OCI-LY3 (cell line): ENCODE results near the gene CEP135.

ENCODE experiments used
- H2AFZ ChIP-seq: fragments of 200-600, 300-600 bp; shearing (Covaris generic); 2 replicates; pipeline ENCODE4 v1.6.0; 2014; ENCODE audit warnings: antibody characterized with exemption, low read depth, low read length
- H3K27ac ChIP-seq: fragments of 200-600, 300-600 bp; sonication (generic); 2 replicates; pipeline ENCODE4 v1.5.1; 2014; ENCODE audit warnings: mild to moderate bottlenecking, low read length, moderate library complexity, mixed read lengths
- H3K27me3 ChIP-seq: fragments of 200-600, 300-600 bp; sonication (generic); 2 replicates; pipeline ENCODE4 v1.6.1; 2014; ENCODE audit warnings: low read depth, low read length, mixed read lengths
- H3K36me3 ChIP-seq: fragments of 200-600, 300-600 bp; sonication (generic); replicated peaks from 2 replicates; pipeline ENCODE3; 2014; ENCODE audit warnings: low read depth, low read length, mixed read lengths
- H3K4me1 ChIP-seq: fragments of 300-600, 200-600 bp; sonication (generic); 2 replicates; pipeline ENCODE4 v1.6.1; 2014; ENCODE audit warnings: low read length, mixed read lengths
- H3K4me2 ChIP-seq: fragments of 200-600, 300-600 bp; sonication (generic); 2 replicates; pipeline ENCODE4 v1.6.1; 2014; ENCODE audit warnings: low read length, mixed read lengths
- H3K4me3 ChIP-seq: fragments of 300-600, 200-600 bp; sonication (generic); 2 replicates; pipeline ENCODE4 v1.5.1; 2014; ENCODE audit warnings: antibody characterized with exemption, mild to moderate bottlenecking, low read length, moderate library complexity
- H3K79me2 ChIP-seq: fragments of 300-600, 200-600 bp; shearing (Covaris generic); 2 replicates; pipeline ENCODE4 v1.6.1; 2014; ENCODE audit warnings: mild to moderate bottlenecking, low read length, mixed read lengths
- H3K9ac ChIP-seq: fragments of 300-600, 200-600 bp; shearing (Covaris generic); 2 replicates; pipeline ENCODE4 v1.6.0; 2014; ENCODE audit warnings: mild to moderate bottlenecking, low read length, moderate library complexity
- H3K9me3 ChIP-seq: fragments of 200-600, 300-600 bp; shearing (Covaris generic); 2 replicates; pipeline ENCODE4 v1.6.1; 2014; ENCODE audit warnings: low read length, mixed read lengths; ENCODE audit not compliant: insufficient read depth
- H4K20me1 ChIP-seq: fragments of 200-600, 300-600 bp; sonication (generic); 2 replicates; pipeline ENCODE4 v1.6.1; 2016; ENCODE audit warnings: low read length, mixed read lengths; ENCODE audit not compliant: insufficient read depth
- EZH2phosphoT487 ChIP-seq: fragments of 200-600 bp; shearing (Covaris generic); IDR thresholded peaks from 2 replicates; pipeline ENCODE4 v1.6.1; 2018; ENCODE audit warnings: antibody characterized with exemption, mixed run types, low read depth
- TF ChIP-seq, protein P1 (sequence below): fragments of 200-600, 300-600 bp; sonication (generic); IDR thresholded peaks from 2 replicates; pipeline ENCODE4 v1.5.1; 2014; ENCODE audit warnings: antibody characterized with exemption, low read length, low read depth

The CEP135 gene

DNA sequence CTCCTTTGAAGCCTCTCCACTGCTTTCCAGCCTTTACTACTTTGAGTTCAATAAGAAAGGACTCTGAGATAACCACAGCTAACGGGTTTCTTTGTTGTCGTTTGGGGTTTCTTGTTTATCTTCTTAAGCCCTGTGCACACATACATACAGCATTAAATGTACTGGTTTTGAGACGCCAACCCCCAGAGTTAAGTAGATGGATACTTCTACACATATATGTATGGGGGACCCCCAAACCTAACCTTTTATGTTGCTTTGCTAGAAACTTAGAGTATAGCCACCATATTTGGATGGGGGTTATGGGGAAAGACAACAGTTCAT lies 697 bp downstream of the CEP135 start:
- TF ChIP-seq EZH2phosphoT487, result no peak
- TF ChIP-seq, protein P1, sequence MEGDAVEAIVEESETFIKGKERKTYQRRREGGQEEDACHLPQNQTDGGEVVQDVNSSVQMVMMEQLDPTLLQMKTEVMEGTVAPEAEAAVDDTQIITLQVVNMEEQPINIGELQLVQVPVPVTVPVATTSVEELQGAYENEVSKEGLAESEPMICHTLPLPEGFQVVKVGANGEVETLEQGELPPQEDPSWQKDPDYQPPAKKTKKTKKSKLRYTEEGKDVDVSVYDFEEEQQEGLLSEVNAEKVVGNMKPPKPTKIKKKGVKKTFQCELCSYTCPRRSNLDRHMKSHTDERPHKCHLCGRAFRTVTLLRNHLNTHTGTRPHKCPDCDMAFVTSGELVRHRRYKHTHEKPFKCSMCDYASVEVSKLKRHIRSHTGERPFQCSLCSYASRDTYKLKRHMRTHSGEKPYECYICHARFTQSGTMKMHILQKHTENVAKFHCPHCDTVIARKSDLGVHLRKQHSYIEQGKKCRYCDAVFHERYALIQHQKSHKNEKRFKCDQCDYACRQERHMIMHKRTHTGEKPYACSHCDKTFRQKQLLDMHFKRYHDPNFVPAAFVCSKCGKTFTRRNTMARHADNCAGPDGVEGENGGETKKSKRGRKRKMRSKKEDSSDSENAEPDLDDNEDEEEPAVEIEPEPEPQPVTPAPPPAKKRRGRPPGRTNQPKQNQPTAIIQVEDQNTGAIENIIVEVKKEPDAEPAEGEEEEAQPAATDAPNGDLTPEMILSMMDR, result no peak

DNA sequence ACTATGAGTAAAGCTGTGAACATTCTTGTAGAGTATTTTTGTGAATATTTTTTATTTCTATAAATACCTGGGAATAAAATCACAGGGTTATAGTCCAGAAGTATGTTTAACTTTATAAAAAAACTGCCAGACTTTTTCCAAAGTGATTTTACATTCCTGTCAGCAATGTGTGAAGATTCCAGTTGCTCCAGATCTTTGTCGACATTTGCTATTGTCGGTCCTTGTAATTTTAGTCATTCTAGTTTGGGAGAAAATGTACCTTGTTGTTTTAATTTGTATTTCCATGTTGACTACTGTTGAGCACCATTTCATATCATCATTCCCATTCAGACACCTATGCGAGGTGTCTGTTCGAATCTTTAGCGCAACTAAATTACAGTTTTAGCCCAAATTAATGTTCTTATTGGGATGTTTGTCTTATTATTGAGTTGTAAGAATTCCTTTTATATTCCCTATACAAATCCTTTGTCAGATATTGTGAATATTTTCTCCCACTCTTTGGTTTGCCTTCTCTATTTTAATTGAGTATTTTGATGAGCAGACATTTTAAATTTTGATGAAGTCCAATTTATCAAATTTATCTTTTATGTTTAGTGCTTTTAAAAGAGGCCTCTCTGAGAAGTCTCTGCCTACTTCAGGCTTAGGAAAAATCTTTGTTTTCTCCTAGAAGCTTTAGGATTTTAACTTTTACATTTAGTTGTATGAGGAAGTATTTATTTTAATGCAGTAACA lies 2.6 kb downstream of the CEP135 start:
- TF ChIP-seq, protein P1, result no peak
- TF ChIP-seq EZH2phosphoT487, result no peak
- H3K36me3 ChIP-seq, result peaks cover 19% of the 10 kb centered on the region
- no peak overlapping the region for H2AFZ ChIP-seq
- peaks cover 18% of the 10 kb centered on the region for H3K4me1 ChIP-seq
- H3K27me3 ChIP-seq, result no peaks in the 10 kb centered on the region
- no peak overlapping the region for H3K27ac ChIP-seq
- peaks cover 31% of the 10 kb centered on the region for H3K79me2 ChIP-seq
- H3K9me3 ChIP-seq, result no peaks in the 10 kb centered on the region
- H3K4me2 ChIP-seq, result no peak overlapping the region
- no peak overlapping the region for H3K4me3 ChIP-seq
- H4K20me1 ChIP-seq, result no peaks in the 10 kb centered on the region
- no peak overlapping the region for H3K9ac ChIP-seq

More for the DNA sequence above, 697 bp downstream of the CEP135 start:
- Histone ChIP-seq H3K79me2 (peaks cover 31% of the 10 kb centered on the region), H3K27me3 (no peaks in the 10 kb centered on the region), H4K20me1 (no peaks in the 10 kb centered on the region), H3K4me2 (peak overlapping the region; percentile 85), H2AFZ (peak overlapping the region; percentile 41; the same call in 1 of the 2 replicates), H3K4me1 (peaks cover 18% of the 10 kb centered on the region), H3K4me3 (peak overlapping the region; percentile 87), H3K9me3 (no peaks in the 10 kb centered on the region), H3K36me3 (peaks cover 11% of the 10 kb centered on the region), H3K9ac (peak overlapping the region; percentile 74), H3K27ac (peak overlapping the region; percentile 90)

DNA sequence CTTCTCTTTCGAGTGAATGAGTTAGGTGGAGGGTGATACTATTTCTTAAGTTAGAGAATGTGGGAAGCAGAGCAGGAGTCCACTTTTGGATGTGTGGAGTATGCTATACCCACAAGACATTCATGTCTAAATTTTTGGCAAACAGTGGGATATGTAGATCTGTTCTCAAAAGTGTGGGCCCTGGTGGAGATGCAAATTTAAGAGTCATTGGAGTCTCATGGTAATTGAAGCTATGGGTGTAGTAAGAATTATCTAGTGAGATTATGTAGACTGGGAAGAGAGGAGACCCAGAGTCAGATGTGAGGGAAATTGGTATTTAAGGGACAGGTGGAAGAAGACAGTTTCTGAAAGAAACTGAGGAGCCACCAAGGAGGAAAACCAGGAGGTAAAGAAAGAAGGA lies 7.0 kb downstream of the CEP135 start:
- no peak overlapping the region for H3K4me2 ChIP-seq
- TF ChIP-seq, protein P1, result no peak
- TF ChIP-seq EZH2phosphoT487, result no peak
- no peak overlapping the region for H3K4me3 ChIP-seq
- H3K9ac ChIP-seq, result no peak overlapping the region
- no peaks in the 10 kb centered on the region for H3K9me3 ChIP-seq
- peaks cover 7% of the 10 kb centered on the region; the same call in 1 of the 2 replicates for H3K4me1 ChIP-seq
- peaks cover 31% of the 10 kb centered on the region for H3K36me3 ChIP-seq
- no peak overlapping the region for H2AFZ ChIP-seq
- no peaks in the 10 kb centered on the region for H4K20me1 ChIP-seq
- H3K79me2 ChIP-seq, result peaks cover 16% of the 10 kb centered on the region
- no peaks in the 10 kb centered on the region for H3K27me3 ChIP-seq
- H3K27ac ChIP-seq, result no peak overlapping the region

DNA sequence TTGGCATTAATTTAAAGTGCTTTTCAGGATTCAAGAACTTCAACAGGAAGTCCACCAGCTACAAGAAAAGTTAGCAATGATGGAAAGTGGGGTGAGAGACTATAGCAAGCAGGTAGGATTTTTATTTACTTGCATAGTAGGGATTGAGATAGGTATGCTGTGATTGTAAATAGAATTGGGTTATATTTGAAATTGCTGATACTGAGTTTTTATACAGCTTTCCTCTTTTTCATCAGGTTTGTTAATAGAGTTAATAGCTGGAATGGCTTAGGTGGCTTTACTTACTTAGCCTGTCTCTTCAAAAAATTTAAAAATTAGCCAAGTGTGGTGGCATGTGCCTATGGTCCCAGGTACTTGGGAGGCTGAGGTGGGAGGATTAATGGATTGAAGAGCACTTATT lies 10.9 kb downstream of the CEP135 start:
- H3K36me3 ChIP-seq, result peaks cover 20% of the 10 kb centered on the region
- peaks cover 7% of the 10 kb centered on the region; the same call in 1 of the 2 replicates for H3K4me1 ChIP-seq
- no peak overlapping the region for H3K4me2 ChIP-seq
- TF ChIP-seq EZH2phosphoT487, result no peak
- TF ChIP-seq, protein P1, result no peak
- H2AFZ ChIP-seq, result no peak overlapping the region
- H3K27ac ChIP-seq, result no peak overlapping the region
- H3K27me3 ChIP-seq, result no peaks in the 10 kb centered on the region
- H3K9ac ChIP-seq, result no peak overlapping the region
- H3K79me2 ChIP-seq, result no peaks in the 10 kb centered on the region
- no peaks in the 10 kb centered on the region for H3K9me3 ChIP-seq
- H3K4me3 ChIP-seq, result no peak overlapping the region
- H4K20me1 ChIP-seq, result no peaks in the 10 kb centered on the region
